DOHH2 (cell line): ENCODE results near the gene MITD1.
"Not testable (repeated sequence)": the region's sequence is repeated elsewhere in the genome, so short reads cannot be mapped to it uniquely, and the experiment has no call there.

Experiments
- H3F3A ChIP-seq: fragments of 200-600 bp; sonication (generic), shearing (Covaris generic); 2 replicates; pipeline ENCODE4 v1.6.0; 2016; ENCODE audit warnings: antibody characterized with exemption, mild to moderate bottlenecking; ENCODE audit not compliant: control insufficient read depth, insufficient read depth
- H3K27ac ChIP-seq: fragments of 200-600 bp; sonication (generic); 2 replicates; pipeline ENCODE4 v1.5.1; 2014; ENCODE audit warnings: low read depth, mild to moderate bottlenecking, low read length, moderate library complexity
- H3K27me3 ChIP-seq: fragments of 200-600 bp; sonication (generic); 2 replicates; pipeline ENCODE4 v1.6.1; 2014; ENCODE audit warnings: mild to moderate bottlenecking, low read length, mixed read lengths; ENCODE audit not compliant: control insufficient read depth
- H3K36me3 ChIP-seq: fragments of 200-600 bp; sonication (generic); 2 replicates; pipeline ENCODE4 v1.6.1; 2014; ENCODE audit warnings: mild to moderate bottlenecking, low read length, moderate library complexity, mixed read lengths; ENCODE audit not compliant: control insufficient read depth
- H3K4me1 ChIP-seq: fragments of 200-600 bp; sonication (generic); 2 replicates; pipeline ENCODE4 v1.6.1; 2014; ENCODE audit warnings: mild to moderate bottlenecking, low read length, mixed read lengths; ENCODE audit not compliant: control insufficient read depth
- H3K4me2 ChIP-seq: fragments of 200-600 bp; sonication (generic); 2 replicates; pipeline ENCODE4 v1.6.0; 2014; ENCODE audit warnings: mild to moderate bottlenecking, low read length, moderate library complexity
- H3K4me3 ChIP-seq: fragments of 200-600 bp; sonication (generic); 2 replicates; pipeline ENCODE4 v1.5.1; 2014; ENCODE audit warnings: mild to moderate bottlenecking, low read length, mixed read lengths
- H3K79me2 ChIP-seq: fragments of 200-600 bp; sonication (generic); 2 replicates; pipeline ENCODE4 v1.6.1; 2014; ENCODE audit warnings: mild to moderate bottlenecking, low read length, mixed read lengths; ENCODE audit not compliant: control insufficient read depth
- H3K9me2 ChIP-seq: fragments of 200-600 bp; sonication (generic); replicated peaks from 2 replicates; pipeline ENCODE4 v1.6.1; 2014; ENCODE audit warnings: mild to moderate bottlenecking, low read length, mixed read lengths; ENCODE audit not compliant: control insufficient read depth
- H3K9me3 ChIP-seq: fragments of 200-600 bp; sonication (generic); 2 replicates; pipeline ENCODE4 v1.6.1; 2014; ENCODE audit warnings: antibody characterized with exemption, low read length, mixed read lengths; ENCODE audit not compliant: control insufficient read depth, insufficient read depth
- H4K20me1 ChIP-seq: fragments of 200-600 bp; sonication (generic); 2 replicates; pipeline ENCODE4 v1.6.0; 2014; ENCODE audit warnings: low read depth, mild to moderate bottlenecking, antibody characterized with exemption, low read length, moderate library complexity; ENCODE audit not compliant: control insufficient read depth, insufficient read depth
- EZH2phosphoT487 ChIP-seq: fragments of 200-600 bp; sonication (generic); IDR thresholded peaks from 2 replicates; pipeline ENCODE4 v1.6.1; 2017; ENCODE audit warnings: borderline replicate concordance, mild to moderate bottlenecking, antibody characterized with exemption, low read length, moderate library complexity, mixed read lengths
- TF ChIP-seq, protein P1 (sequence below): fragments of 200-600 bp; sonication (generic); IDR thresholded peaks from one replicate; pipeline ENCODE4 v1.5.1; 2014; ENCODE audit warnings: antibody characterized with exemption, mild to moderate bottlenecking, low read depth, low read length; ENCODE audit not compliant: poor library complexity, severe bottlenecking

Gene MITD1

DNA sequence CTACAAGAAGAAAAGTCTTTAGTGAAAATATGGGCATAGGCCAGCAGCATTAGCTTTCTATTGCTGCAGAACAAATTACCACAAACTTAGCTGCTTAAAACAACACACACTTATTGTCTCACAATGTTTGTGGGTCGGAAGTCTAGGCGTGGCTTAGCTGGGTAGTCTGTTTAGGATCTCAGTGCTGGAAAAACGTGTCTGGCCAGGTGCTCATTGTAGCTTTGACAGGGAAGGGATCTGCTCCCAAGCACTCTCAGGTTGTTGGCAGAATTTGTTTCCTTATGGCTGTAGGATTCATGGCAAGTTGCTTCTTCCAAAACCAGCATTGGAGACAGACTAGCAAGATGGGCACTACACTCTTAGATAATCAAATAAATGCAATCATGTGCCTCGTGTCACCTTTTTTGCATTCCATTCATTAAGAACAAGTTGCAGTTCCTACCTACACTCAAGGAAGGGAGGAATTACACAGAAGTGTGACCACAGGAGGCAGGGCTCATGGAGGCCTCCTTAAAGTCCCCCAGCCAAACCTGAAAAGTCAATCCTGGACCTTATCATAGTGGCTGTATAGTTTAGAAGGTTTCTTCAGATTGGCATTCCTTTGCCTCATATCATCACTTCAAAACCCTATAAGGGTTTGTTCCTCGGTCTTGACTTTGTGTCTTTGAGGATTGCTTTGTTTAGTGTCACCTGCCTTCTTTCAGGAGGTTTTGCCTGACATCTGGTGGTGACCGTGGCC, 17.4 kb upstream of the MITD1 start:
- Histone ChIP-seq H3K4me1 (no peaks in the 10 kb centered on the region), H3K36me3 (peaks cover 34% of the 10 kb centered on the region), H3K79me2 (no peaks in the 10 kb centered on the region), H3K4me2 (no peak overlapping the region), H3K4me3 (no peak overlapping the region), H4K20me1 (no peaks in the 10 kb centered on the region), H3F3A (no peaks in the 10 kb centered on the region), H3K9me3 (no peaks in the 10 kb centered on the region), H3K9me2 (no peaks in the 10 kb centered on the region), H3K27ac (no peak overlapping the region), H3K27me3 (no peaks in the 10 kb centered on the region)
- TF ChIP-seq, protein P1, sequence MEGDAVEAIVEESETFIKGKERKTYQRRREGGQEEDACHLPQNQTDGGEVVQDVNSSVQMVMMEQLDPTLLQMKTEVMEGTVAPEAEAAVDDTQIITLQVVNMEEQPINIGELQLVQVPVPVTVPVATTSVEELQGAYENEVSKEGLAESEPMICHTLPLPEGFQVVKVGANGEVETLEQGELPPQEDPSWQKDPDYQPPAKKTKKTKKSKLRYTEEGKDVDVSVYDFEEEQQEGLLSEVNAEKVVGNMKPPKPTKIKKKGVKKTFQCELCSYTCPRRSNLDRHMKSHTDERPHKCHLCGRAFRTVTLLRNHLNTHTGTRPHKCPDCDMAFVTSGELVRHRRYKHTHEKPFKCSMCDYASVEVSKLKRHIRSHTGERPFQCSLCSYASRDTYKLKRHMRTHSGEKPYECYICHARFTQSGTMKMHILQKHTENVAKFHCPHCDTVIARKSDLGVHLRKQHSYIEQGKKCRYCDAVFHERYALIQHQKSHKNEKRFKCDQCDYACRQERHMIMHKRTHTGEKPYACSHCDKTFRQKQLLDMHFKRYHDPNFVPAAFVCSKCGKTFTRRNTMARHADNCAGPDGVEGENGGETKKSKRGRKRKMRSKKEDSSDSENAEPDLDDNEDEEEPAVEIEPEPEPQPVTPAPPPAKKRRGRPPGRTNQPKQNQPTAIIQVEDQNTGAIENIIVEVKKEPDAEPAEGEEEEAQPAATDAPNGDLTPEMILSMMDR: no peak
- no peak for TF ChIP-seq EZH2phosphoT487

DNA sequence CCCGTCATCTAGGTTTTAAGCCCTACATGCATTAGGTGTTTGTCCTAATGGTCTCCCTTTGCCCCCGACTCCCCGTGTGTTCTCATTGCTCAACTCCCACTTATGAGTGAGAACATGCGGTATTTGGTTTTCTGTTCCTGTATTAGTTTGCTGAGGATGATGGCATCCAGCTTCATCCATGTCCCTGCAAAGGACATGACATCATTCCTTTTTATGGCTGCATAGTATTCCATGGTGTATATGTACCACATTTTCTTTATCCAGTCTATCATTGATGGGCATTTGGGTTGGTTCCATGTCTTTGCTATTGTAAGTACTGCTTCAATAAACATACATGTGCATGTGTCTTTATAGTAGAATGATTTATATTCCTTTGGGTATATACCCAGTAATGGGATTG, 11.5 kb upstream of the MITD1 start:
- peaks cover 71% of the 10 kb centered on the region for H3K36me3 ChIP-seq

DNA sequence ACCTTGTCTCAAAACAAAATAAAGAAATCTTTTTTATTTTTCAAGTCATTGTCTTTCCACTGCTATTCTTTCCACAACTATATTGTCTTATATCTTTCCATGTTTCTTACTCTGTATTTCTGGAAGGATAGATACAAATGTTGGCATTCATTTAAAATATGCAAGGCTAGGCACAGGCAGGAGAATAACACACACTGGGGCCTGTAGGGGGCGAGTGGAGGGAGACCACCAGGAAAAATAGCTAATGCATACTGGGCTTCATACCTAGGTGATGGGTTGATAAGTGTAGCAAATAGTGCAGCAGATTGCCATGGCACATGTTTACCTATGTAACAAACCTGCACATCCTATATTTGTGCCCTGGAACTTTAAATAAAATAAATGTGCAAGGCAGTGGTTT, 9.7 kb upstream of the MITD1 start:
- Histone ChIP-seq H3K27ac (no peak overlapping the region), H3K9me2 (no peaks in the 10 kb centered on the region), H3K27me3 (no peaks in the 10 kb centered on the region), H3K36me3 (peaks cover 60% of the 10 kb centered on the region), H4K20me1 (no peaks in the 10 kb centered on the region), H3F3A (no peaks in the 10 kb centered on the region), H3K4me3 (no peak overlapping the region), H3K4me1 (no peaks in the 10 kb centered on the region), H3K9me3 (no peaks in the 10 kb centered on the region), H3K79me2 (peaks cover 44% of the 10 kb centered on the region), H3K4me2 (no peak overlapping the region)
- no peak for TF ChIP-seq EZH2phosphoT487
- TF ChIP-seq, protein P1: no peak

More for the DNA sequence above, 11.5 kb upstream of the MITD1 start:
- H3K9me3 ChIP-seq, H3K4me2 ChIP-seq, H3K27ac ChIP-seq, H3F3A ChIP-seq, H4K20me1 ChIP-seq, H3K4me3 ChIP-seq, H3K4me1 ChIP-seq, H3K27me3 ChIP-seq, H3K9me2 ChIP-seq: not testable (repeated sequence)
- peaks cover 25% of the 10 kb centered on the region for H3K79me2 ChIP-seq

DNA sequence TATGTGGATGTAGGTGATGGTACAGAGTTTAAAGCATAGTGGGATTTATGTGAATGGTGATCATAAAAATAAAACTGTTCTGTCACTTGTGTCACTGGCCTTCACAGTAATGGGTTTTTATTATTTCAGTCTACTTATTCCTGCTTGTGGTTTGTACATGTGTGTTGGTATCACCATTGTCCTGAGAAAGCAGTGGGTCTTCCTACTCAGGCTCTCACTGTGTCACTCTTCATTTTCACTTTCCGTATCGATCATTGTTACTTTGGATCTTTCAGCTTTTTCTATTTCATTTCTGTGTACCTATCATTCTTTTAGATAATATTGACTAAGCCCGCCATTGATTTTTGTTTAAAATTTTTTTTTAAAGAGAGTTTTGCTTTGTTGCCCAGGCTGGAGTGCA, 7.5 kb upstream of the MITD1 start:
- Histone ChIP-seq H3K4me2 (no peak overlapping the region), H3F3A (no peaks in the 10 kb centered on the region), H3K4me1 (no peaks in the 10 kb centered on the region), H4K20me1 (peaks cover 6% of the 10 kb centered on the region; the same call in 1 of the 2 replicates), H3K9me3 (no peaks in the 10 kb centered on the region), H3K9me2 (no peaks in the 10 kb centered on the region), H3K4me3 (no peak overlapping the region), H3K27me3 (no peaks in the 10 kb centered on the region), H3K36me3 (peaks cover 51% of the 10 kb centered on the region), H3K79me2 (peaks cover 65% of the 10 kb centered on the region), H3K27ac (no peak overlapping the region)
- TF ChIP-seq, protein P1: no peak
- TF ChIP-seq EZH2phosphoT487: no peak
